Rectal smooth muscle tissue (tissue), 1 donor: ENCODE data around the gene RNASE13.
"Not testable (repeated sequence)": the region's sequence is repeated elsewhere in the genome, so short reads cannot be mapped to it uniquely, and the experiment has no call there.

ENCODE experiments used
- H3K27ac ChIP-seq: one replicate; pipeline ENCODE4 v1.7.0; 2013; ENCODE audit warnings: low read depth, low read length, inconsistent platforms
- H3K27me3 ChIP-seq: one replicate; pipeline ENCODE4 v1.7.0; 2013; ENCODE audit warnings: low read length; ENCODE audit not compliant: control insufficient read depth, insufficient read depth
- H3K36me3 ChIP-seq: one replicate; pipeline ENCODE4 v1.7.0; 2013; ENCODE audit warnings: low read length; ENCODE audit not compliant: control insufficient read depth, insufficient read depth
- H3K4me1 ChIP-seq: one replicate; pipeline ENCODE4 v1.7.0; 2013; ENCODE audit warnings: low read length; ENCODE audit not compliant: control insufficient read depth, insufficient read depth
- H3K4me3 ChIP-seq: one replicate; pipeline ENCODE4 v1.7.0; 2013; ENCODE audit warnings: low read length
- H3K9ac ChIP-seq: one replicate; pipeline ENCODE4 v1.7.0; 2013; ENCODE audit warnings: low read length

The RNASE13 gene

DNA sequence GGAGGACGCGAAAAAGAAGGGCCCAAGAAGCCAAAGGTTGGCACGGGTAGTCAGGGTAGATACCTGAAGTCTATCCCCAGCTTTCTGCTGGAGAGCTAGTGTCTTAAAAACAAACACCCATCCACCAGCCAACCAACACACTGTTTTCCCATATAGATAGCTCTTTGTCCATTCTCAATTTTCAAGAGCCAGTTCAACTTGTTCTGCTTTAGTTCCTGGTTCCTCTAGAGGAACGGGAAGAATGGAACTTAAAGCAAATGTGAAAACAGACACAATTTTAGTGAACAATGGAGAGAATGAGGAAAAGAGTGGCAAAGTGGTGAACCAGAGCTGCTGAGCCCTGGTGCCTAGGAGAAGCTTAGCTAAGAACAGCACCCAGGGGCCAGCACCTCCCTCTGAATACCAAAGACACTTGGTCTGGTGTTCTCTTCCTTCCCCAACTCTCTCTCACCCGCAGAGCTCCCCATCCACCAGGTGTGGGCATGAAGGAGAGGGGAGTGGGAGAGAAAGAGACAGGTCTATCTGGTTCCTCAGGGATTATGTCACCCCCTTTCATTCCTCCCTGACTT lies 13.5 kb downstream of the RNASE13 start:
- H3K36me3 ChIP-seq: peaks cover 26% of the 10 kb centered on the region
- peaks cover 3% of the 10 kb centered on the region for H3K4me1 ChIP-seq
- no peak overlapping the region for H3K27ac ChIP-seq
- no peaks in the 10 kb centered on the region for H3K27me3 ChIP-seq
- no peak overlapping the region for H3K9ac ChIP-seq
- H3K4me3 ChIP-seq: no peak overlapping the region

DNA sequence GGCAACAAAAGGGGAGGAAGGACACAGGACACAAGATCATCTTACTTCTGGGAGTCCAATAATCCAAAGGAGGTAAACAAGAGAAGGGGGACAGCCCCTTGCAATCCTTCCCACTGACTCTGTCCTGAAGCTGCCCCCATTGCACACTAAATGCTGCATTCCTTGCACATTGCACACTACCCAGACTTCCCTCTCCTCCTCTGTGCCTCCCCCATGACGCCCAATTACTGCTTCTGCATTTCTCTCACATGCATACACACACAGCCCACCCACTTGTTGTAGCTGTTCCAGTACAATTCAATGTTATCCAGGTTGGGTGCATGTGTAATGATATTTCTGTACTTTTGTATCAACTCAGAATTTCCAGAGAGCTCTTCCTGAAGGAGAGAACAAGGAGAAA lies 15.2 kb downstream of the RNASE13 start:
- no peak overlapping the region for H3K4me3 ChIP-seq
- H3K36me3 ChIP-seq: peaks cover 26% of the 10 kb centered on the region
- H3K27me3 ChIP-seq: no peaks in the 10 kb centered on the region
- no peaks in the 10 kb centered on the region for H3K4me1 ChIP-seq
- H3K9ac ChIP-seq: no peak overlapping the region
- no peak overlapping the region for H3K27ac ChIP-seq

DNA sequence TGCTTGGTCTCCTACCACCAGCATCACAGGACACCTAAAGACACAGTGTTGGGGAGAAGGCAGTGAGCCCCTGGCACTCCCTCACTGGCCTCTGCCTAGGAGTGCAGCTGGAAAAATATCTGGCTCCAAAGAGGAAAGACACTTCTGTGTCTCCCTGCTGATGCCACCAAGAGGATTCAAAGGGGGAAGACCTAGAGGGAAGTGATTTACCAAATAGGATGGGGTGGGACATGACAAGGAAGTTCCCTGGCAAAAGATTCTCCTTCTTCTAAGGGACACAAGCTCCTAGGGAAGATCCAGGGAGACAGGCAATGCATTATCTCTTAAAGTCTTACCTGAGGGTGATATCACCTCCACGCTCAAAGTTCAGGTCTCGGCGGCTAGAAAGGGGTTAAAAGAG lies 15.8 kb downstream of the RNASE13 start:
- Histone ChIP-seq H3K27ac (no peak overlapping the region), H3K4me3 (no peak overlapping the region), H3K4me1 (no peaks in the 10 kb centered on the region), H3K27me3 (no peaks in the 10 kb centered on the region), H3K9ac (no peak overlapping the region), H3K36me3 (peaks cover 26% of the 10 kb centered on the region)

DNA sequence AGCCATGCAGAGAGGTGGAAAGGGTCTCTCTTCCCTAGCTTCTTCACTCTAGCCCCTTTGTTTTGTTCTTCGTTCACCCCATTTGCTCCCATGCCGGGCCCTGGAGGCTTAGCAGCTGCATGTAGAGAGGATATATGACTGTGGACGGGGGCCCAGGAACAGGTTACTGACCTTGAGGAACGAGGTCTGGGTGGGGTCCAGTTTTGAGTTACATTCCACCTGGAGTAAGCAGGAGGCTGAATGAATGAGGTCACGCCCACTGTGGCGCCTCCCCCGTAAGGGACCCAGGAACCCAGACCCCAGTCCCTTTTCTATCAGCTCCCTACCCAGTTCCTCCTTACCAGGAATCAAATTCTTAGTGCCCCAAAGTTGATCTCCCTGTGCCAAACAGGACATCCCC lies 16.3 kb downstream of the RNASE13 start:
- no peak overlapping the region for H3K4me3 ChIP-seq
- peaks cover 26% of the 10 kb centered on the region for H3K36me3 ChIP-seq
- H3K27ac ChIP-seq: no peak overlapping the region
- H3K4me1 ChIP-seq: no peaks in the 10 kb centered on the region
- no peaks in the 10 kb centered on the region for H3K27me3 ChIP-seq
- no peak overlapping the region for H3K9ac ChIP-seq

DNA sequence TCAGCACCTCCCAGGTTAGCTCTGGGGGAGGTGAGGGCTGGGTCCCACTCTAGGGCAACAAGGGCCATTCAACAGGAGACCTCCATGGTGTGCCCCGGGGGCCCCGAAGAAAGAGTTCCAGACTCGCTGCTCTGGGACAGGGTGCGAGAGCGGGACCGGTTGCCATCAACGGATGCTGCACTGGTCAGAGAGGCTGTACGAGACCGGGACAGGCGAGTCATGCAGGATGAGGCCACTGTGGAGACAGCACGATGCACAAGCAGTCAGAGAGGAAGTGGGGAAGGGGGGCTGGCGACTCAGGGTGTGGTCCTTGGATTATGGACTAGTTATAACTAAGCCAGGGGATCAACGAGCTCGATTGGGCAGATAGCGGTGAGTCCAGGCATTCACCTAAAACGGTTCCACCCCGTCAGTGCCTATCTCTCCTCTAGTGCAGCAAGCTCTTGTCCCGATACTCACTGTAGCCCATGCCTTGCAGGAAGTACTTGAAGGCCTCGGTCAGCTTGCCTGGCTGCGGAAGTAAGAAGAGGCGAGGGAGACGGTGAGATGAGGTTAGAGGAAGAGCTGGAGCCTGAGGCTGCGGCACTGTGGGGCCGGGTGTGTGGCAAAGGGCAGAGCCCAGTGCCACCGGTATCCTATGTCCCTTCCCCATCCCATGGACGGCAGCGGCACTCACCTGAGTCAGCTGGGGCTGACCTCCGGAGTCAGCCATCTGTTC lies 16.9 kb downstream of the RNASE13 start:
- peaks cover 26% of the 10 kb centered on the region for H3K36me3 ChIP-seq

DNA sequence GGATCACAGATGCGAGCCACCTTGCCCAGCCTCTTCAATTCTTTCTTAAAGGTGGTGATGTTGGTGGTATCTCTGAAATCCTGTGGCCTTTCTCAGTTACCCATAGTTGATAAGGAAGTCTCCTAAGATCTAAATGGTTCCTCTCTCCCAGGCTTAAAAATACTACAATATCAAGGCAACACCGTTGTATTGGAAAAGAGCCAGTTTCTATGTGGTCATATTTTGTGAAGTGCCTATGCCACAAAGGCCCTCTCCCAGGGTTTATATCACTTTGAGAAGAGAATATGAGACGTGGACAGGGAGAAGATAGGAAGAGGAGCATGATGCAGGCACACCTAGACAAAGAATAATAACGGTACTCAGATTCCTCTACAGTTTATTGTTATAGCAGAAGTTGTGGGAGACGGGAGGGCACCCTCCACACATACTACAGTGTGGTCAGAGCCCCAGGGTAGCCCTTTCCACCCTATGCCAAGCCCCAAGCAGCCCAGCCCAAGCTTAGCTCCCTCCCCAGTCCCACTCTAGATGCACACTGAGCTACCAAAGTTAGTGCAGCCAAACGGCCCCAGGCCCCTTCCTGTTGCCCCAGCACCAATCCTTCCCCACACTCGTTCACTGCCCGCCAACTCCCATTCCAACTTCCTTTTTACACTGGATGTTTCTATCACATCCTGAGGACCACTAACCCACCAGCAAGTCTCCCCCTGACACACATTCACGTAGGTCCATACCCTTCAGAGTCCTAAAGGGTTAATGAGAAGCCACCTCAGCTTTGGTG lies 18.0 kb downstream of the RNASE13 start:
- Histone ChIP-seq H3K36me3 (peaks cover 26% of the 10 kb centered on the region), H3K9ac (no peak overlapping the region), H3K27me3 (no peaks in the 10 kb centered on the region), H3K4me3 (no peak overlapping the region), H3K27ac (no peak overlapping the region), H3K4me1 (no peaks in the 10 kb centered on the region)

More for the DNA sequence above, 16.9 kb downstream of the RNASE13 start:
- Histone ChIP-seq H3K4me1 (no peaks in the 10 kb centered on the region), H3K27me3 (no peaks in the 10 kb centered on the region), H3K4me3 (no peak overlapping the region), H3K27ac (no peak overlapping the region), H3K9ac (no peak overlapping the region)

DNA sequence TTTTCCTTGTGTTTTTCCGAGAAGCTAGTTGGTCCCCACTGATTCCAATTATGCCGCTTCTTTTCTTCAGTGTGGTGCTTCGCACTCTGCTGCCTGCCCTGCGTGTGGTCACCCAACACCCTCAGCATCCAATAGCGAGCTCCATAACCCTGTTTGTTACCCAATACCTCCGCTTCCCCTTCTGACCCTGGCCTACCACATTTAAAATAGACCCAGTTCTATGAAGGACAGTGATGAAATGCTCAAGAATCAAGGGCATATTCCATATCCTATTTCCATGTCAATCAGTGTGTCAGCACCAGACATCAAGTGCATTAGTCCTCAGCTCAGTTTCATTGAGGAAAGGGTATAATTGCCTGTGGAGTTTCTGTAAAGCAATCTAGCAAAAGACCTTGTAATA lies 19.3 kb downstream of the RNASE13 start:
- Histone ChIP-seq H3K4me1 (no peaks in the 10 kb centered on the region), H3K4me3 (no peak overlapping the region), H3K27ac (no peak overlapping the region), H3K27me3 (no peaks in the 10 kb centered on the region), H3K36me3 (peaks cover 21% of the 10 kb centered on the region), H3K9ac (no peak overlapping the region)

DNA sequence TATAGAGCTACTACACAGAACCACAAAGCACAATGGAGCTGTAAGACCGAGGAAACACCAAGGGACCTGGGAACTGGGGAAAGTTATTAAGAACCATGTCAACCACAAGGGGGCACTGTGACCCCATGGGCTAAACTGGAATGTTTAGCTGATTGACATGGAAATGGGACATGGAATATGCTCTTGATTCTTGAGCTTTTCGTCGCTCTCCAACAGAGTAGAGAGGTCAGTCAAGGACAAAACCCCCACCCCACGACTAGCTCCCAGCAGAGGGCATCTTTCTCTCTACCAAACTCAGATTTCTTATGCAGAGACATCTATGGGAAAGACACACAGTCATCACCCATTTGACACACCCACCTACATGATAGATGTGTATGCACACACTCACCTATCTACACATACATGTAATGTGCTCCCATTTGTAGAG lies 19.8 kb downstream of the RNASE13 start:
- H3K27ac ChIP-seq: no peak overlapping the region
- H3K27me3 ChIP-seq: no peaks in the 10 kb centered on the region
- peaks cover 18% of the 10 kb centered on the region for H3K36me3 ChIP-seq
- H3K4me1 ChIP-seq: no peaks in the 10 kb centered on the region
- H3K9ac ChIP-seq: no peak overlapping the region
- no peak overlapping the region for H3K4me3 ChIP-seq

DNA sequence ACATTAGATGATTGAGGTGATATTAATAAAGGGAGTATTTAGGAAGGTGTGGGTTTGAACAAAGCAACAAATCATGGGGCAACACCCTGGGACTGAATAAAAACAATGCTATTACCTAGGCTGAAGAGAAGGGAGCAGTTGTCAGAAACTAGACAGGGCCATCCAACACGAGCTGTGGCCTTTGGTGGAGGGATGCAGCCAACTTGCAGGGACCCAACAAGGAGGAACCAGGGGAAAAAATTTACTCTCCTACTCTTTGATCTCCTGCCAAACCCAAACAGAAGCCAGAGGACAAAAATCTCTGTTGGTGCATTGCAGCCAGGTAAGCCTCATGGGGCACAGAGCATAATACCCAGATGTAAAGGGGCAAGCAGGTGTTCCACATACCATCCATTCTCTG lies 23.5 kb downstream of the RNASE13 start:
- Histone ChIP-seq H3K9ac (no peak overlapping the region), H3K27ac (no peak overlapping the region), H3K27me3 (no peaks in the 10 kb centered on the region), H3K36me3 (no peaks in the 10 kb centered on the region), H3K4me3 (no peak overlapping the region), H3K4me1 (no peaks in the 10 kb centered on the region)

DNA sequence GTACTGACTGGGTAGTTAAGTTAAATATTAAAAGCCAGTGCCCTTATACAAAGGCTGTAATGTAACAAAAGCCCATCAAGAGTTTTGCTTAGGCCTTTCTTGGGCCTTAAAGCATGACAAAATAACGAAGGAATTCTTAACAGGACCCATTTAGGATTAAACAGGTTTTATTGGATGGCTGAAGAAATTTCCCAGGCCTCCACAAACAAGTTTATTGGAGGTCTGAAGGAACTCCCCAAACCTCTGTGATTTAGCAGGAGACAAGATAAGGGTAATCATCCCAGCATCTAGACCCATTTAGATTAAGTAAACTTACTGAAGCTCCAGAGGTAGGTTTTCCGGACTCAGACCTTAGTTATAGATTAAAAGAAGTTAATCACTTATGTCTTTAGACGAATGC lies 24.9 kb downstream of the RNASE13 start:
- H3K4me1 ChIP-seq, H3K9ac ChIP-seq, H3K4me3 ChIP-seq, H3K27me3 ChIP-seq, H3K36me3 ChIP-seq, H3K27ac ChIP-seq: not testable (repeated sequence)

DNA sequence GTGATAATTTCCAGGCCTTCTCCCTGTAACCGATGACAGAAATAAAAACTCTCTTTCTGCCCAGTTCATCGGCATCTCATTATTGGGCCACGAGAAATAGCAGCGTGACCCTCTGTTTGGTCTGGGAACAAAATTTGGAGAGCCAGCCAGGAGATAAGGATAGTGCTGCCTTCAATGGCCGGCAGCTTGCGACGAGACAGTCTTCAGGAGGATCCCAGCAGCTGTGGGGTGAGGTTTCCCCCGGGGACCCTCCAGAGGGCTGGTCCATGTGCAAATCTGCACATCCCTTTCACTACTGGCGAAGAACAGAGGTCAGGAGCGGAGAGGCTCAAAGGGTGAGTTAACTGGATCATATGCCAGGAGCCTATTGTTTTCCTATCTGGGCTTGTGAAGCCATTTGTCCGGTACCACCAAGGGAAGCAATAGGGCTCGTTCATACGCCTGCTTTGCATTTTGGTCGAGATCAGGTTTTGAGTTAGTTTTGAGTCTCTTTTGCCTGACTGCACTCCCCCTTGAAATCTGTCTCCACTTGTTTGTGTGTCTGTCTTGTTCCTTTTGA lies 30.7 kb downstream of the RNASE13 start:
- H3K9ac ChIP-seq: no peak overlapping the region
- no peaks in the 10 kb centered on the region for H3K4me1 ChIP-seq
- no peaks in the 10 kb centered on the region for H3K27me3 ChIP-seq
- no peak overlapping the region for H3K4me3 ChIP-seq
- H3K27ac ChIP-seq: no peak overlapping the region
- no peaks in the 10 kb centered on the region for H3K36me3 ChIP-seq

DNA sequence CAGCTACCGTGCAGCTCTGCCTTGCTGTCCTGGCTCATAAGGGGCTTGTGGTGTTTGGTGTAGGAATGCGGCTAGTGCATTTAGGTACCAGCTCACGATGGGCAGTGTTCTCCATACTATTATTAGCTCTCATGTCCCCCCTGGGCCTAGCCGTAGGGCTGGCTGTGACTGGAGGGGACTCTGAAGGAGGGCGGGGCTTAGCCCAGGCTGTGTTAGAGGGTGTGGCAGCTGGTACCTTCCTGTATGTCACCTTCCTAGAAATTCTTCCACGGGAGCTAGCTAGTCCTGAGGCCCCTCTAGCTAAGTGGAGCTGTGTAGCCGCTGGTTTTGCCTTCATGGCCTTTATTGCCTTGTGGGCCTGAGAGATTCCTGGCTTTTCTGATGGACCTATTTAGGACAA lies 33.4 kb downstream of the RNASE13 start:
- no peak overlapping the region for H3K4me3 ChIP-seq
- no peak overlapping the region for H3K27ac ChIP-seq
- H3K9ac ChIP-seq: no peak overlapping the region
- H3K36me3 ChIP-seq: peaks cover 5% of the 10 kb centered on the region
- no peaks in the 10 kb centered on the region for H3K27me3 ChIP-seq
- H3K4me1 ChIP-seq: no peaks in the 10 kb centered on the region
